K562 (cell line): ENCODE measurements around the gene RSF1. TPM values are rescaled to one million over a fixed set of nuclear protein-coding genes. Genes with fewer than 3 reads are reported as not detected.

Experiments used
- ATAC-seq: fragments of 200-7000 bp; cut with Tn5 transposase; 3 replicates; pipeline ENCODE4 v1.9.1; 2020; ENCODE audit warnings: moderate library complexity
- BruUV-seq: library from RNA; stranded (reverse); fragments of 400-500 nt; replicated peaks from 2 replicates; lab custom pipeline; 2021; lab: Mats Ljungman, UMichigan
- CTCF ChIA-PET: fragments of 300-600 bp; formaldehyde crosslinking; extraction: SDS; loops from one replicate; lab custom pipeline; 2021; ENCODE audit warnings: low intra/inter-chr PET ratio; lab: Yijun Ruan, JAX
- POLR2A ChIA-PET: fragments of 300-600, 350-650 bp; sonication (Branson Sonifier 250); formaldehyde crosslinking; extraction: SDS; loops from one replicate; lab custom pipeline; 2021; ENCODE audit warnings: antibody characterized with exemption, inconsistent platforms; lab: Yijun Ruan, JAX
- DNase-seq, 4 experiments: peaks; one replicate each; pipeline versions ENCODE4 v3.0.0 to v3.0.0-alpha.2; 2011 to 2018; ENCODE audit warnings: low spot score in 3 of 4, mixed read lengths in 3 of 4; ENCODE audit errors: extremely low read depth in 1 of 4
- FAIRE-seq: peaks from 2 replicates; lab custom pipeline; 2011; peaks lifted over from hg19 to GRCh38; lab: Jason Lieb, UNC
- H2AFZ ChIP-seq: 2 replicates; pipeline ENCODE4 v1.6.0; 2011; ENCODE audit warnings: low read depth, low read length, control low read depth, inconsistent platforms
- H3K27ac ChIP-seq: fragments of 200-600 bp; 3 replicates; pipeline ENCODE4 v1.8.0; 2011; ENCODE audit warnings: low read depth, mild to moderate bottlenecking, control low read depth, inconsistent platforms, low read length, moderate library complexity, mixed read lengths; ENCODE audit errors: extremely low read depth
- H3K27me3 ChIP-seq, 2 experiments: fragments of 300-600 bp in 1 of 2; 2 replicates in 1 of 2; 3 replicates in 1 of 2; pipeline versions ENCODE4 v1.6.0 to v1.8.0; 2011; ENCODE audit warnings: inconsistent platforms in 2 of 2, low read length in 2 of 2, mild to moderate bottlenecking in 1 of 2, mixed read lengths in 1 of 2, moderate library complexity in 1 of 2; ENCODE audit not compliant: control insufficient read depth in 2 of 2, insufficient read depth in 2 of 2
- H3K36me3 ChIP-seq: fragments of 300-600 bp; 3 replicates; pipeline ENCODE4 v1.8.0; 2011; ENCODE audit warnings: mild to moderate bottlenecking, low read length, inconsistent platforms; ENCODE audit not compliant: control insufficient read depth, insufficient read depth
- H3K4me1 ChIP-seq, 2 experiments: fragments of 200-600 bp in 1 of 2; replicated peaks in 1 of 2; 2 replicates in 1 of 2; 3 replicates in 1 of 2; pipeline versions ENCODE4 v1.5.1 to v1.8.0; 2011; ENCODE audit warnings: inconsistent platforms in 2 of 2, low read length in 2 of 2, mild to moderate bottlenecking in 1 of 2, mixed read lengths in 1 of 2, moderate library complexity in 1 of 2; ENCODE audit not compliant: control insufficient read depth in 2 of 2, insufficient read depth in 2 of 2
- H3K4me2 ChIP-seq: 2 replicates; pipeline ENCODE4 v1.6.1; 2011; ENCODE audit warnings: low read length, control low read depth, inconsistent platforms, mixed read lengths; ENCODE audit not compliant: insufficient read depth
- H3K4me3 ChIP-seq: fragments of 200-600 bp; sonication (generic), shearing (Covaris generic); 2 replicates; pipeline ENCODE4 v1.5.1; 2016; ENCODE audit warnings: control low read depth, inconsistent platforms
- H3K79me2 ChIP-seq: fragments of 200-600 bp; 3 replicates; pipeline ENCODE4 v1.8.0; 2011; ENCODE audit warnings: low read length, inconsistent platforms; ENCODE audit not compliant: control insufficient read depth, insufficient read depth
- H3K9ac ChIP-seq, 2 experiments: 2 replicates each; pipeline versions ENCODE4 v1.6.0 to v1.6.1; 2011; ENCODE audit warnings: low read depth in 2 of 2, low read length in 2 of 2, control low read depth in 1 of 2, inconsistent platforms in 1 of 2, mild to moderate bottlenecking in 1 of 2, mixed read lengths in 1 of 2; ENCODE audit not compliant: insufficient read depth in 1 of 2
- H3K9me1 ChIP-seq: one replicate; pipeline ENCODE4 v1.6.0; 2011; ENCODE audit warnings: inconsistent platforms, mild to moderate bottlenecking, low read length, moderate library complexity; ENCODE audit not compliant: control insufficient read depth, insufficient read depth
- H3K9me3 ChIP-seq: replicated peaks from 2 replicates; pipeline ENCODE4 v1.5.1; 2011; ENCODE audit warnings: low read depth, low read length, inconsistent platforms; ENCODE audit not compliant: control insufficient read depth, insufficient read depth
- H4K20me1 ChIP-seq: replicated peaks from 2 replicates; pipeline ENCODE4 v1.6.1; 2011; ENCODE audit warnings: low read length, inconsistent platforms, mixed read lengths; ENCODE audit not compliant: control insufficient read depth, insufficient read depth
- ADNP ChIP-seq: fragments of 200-800 bp; sonication (Bioruptor generic); IDR thresholded peaks from 2 replicates; pipeline ENCODE4 v1.6.1; 2016; ENCODE audit warnings: missing genetic modification characterization, missing compliant biosample characterization
- BRCA1 ChIP-seq, 2 experiments: fragments of 450-650 bp in 1 of 2; sonication (generic) in 1 of 2; formaldehyde crosslinking in 1 of 2; IDR thresholded peaks; 2 replicates each; pipeline versions ENCODE4 v1.5.0 to v1.6.1; 2017 to 2020; ENCODE audit warnings: mild to moderate bottlenecking in 1 of 2, missing genetic modification reagents in 1 of 2
- IFI16 ChIP-seq: fragments of 250-450 bp; sonication (Bioruptor Pico); IDR thresholded peaks from 2 replicates; pipeline ENCODE4 v2.1.2; 2022; ENCODE audit warnings: mild to moderate bottlenecking, inconsistent platforms
- NFE2 ChIP-seq: IDR thresholded peaks from 2 replicates; pipeline ENCODE4 v1.6.1; 2014; ENCODE audit warnings: antibody characterized with exemption, low read depth
- PHF21A ChIP-seq: fragments of 450-650 bp; IDR thresholded peaks from 2 replicates; pipeline ENCODE4 v1.6.1; 2017; ENCODE audit warnings: low read depth, borderline replicate concordance
- PML ChIP-seq: IDR thresholded peaks from 2 replicates; pipeline ENCODE4 v1.6.1; 2012; ENCODE audit warnings: low read length, inconsistent platforms
- POLR2B ChIP-seq: fragments of 450-650 bp; IDR thresholded peaks from 2 replicates; pipeline ENCODE4 v1.6.1; 2018; ENCODE audit warnings: low read depth; ENCODE audit not compliant: partially characterized antibody
- POLR2G ChIP-seq: fragments of 200-400 bp; formaldehyde crosslinking; IDR thresholded peaks from 2 replicates; pipeline ENCODE4 v1.6.1; 2017; ENCODE audit warnings: low read depth, mild to moderate bottlenecking, antibody characterized with exemption, low read length, moderate library complexity
- POLR3G ChIP-seq: IDR thresholded peaks from 2 replicates; pipeline ENCODE4 v1.6.1; 2011; ENCODE audit not compliant: insufficient read length, insufficient replicate concordance; ENCODE audit errors: extremely low read depth
- RBM22 ChIP-seq: fragments of 200-400 bp; formaldehyde crosslinking; IDR thresholded peaks from 2 replicates; pipeline ENCODE4 v1.6.1; 2018; ENCODE audit warnings: low read length, low read depth; ENCODE audit not compliant: poor library complexity, severe bottlenecking
- WGBS: fragments of 100-300 bp; shearing (Covaris generic); methylation state at CpG from one replicate; pipeline ENCODE4 v1.1.6; 2016; ENCODE audit warnings: low coverage, mixed read lengths; ENCODE audit not compliant: insufficient coverage; ENCODE audit errors: missing lambda C conversion rate; 5-methylcytosine and 5-hydroxymethylcytosine counted together
- in situ Hi-C: fragments of 300-500 bp; cut with MboI; formaldehyde crosslinking; loops from 4 replicates; pipeline ENCODE4 v1.15.0; 2018; ENCODE audit warnings: inconsistent platforms, mixed read lengths
- intact Hi-C: fragments of 100-400 bp; cut with micrococcal nuclease; formaldehyde crosslinking; loops from 2 replicates; pipeline ENCODE4 v1.14.2; 2022
- polyA plus RNA-seq, 8 experiments: library from polyadenylated mRNA; depleted of rRNA in 4 of 8; stranded (reverse) in 5 of 8; unstranded in 3 of 8; fragments of >200 nt; fragmentation: Nextera tagmentation in 2 of 8; fragmentation: Illumina TruSeq in 1 of 8; extraction: Ambion mirVana in 2 of 8; extraction: Trizol in 1 of 8; gene quantifications; 2 replicates each; pipeline versions ENCODE4 v1.2.1 to v1.2.3, GENCODE V29; 2011 to 2014; ENCODE audit warnings: inconsistent platforms in 1 of 8, missing spikeins in 1 of 8
- total RNA-seq, 7 experiments: library from RNA; depleted of rRNA in 6 of 7; stranded (reverse); fragments of >200 nt in 6 of 7; fragmentation: Illumina TruSeq in 2 of 7; extraction: Trizol in 2 of 7; gene quantifications; 2 replicates each; pipeline versions ENCODE4 v1.2.1 to v1.2.3, GENCODE V29; 2011 to 2021; ENCODE audit warnings: low replicate concordance in 1 of 7
- TF ChIP-seq, protein P1 (sequence below): fragments of 450-650 bp; formaldehyde crosslinking; IDR thresholded peaks from 2 replicates; pipeline ENCODE4 v1.4.0; 2020; ENCODE audit warnings: mild to moderate bottlenecking, moderate library complexity

RSF1 gene
- total and polyA plus RNA-seq, 9 of the 15 experiments (the other 6 are each of a cell fraction or from before 2014, with no cell fraction given), result 9.7 to 63.6 (median 42.8) TPM

DNA sequence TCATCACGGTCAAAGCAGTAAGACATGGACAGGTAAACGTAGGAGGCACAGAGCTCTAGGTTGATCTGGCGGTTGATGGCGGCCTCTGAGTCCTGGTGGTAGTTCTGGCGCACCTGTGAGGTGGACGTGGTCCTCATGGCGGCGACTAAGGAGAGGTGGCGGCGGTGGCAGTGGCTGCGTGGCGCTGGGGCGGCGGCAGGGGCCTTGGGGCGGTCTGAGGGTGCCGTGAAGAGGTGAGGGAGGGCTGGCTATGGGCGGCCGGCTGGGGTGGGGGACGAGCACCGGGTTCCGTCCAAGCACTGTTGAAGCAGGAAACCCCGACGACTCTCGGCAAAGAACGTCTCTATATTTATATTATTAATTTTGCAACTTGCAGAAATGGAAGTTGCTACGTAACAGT is 85.6 kb downstream of the RSF1 start:
- Histone ChIP-seq H2AFZ (no peak overlapping the region), H3K9ac (no peak overlapping the region), H3K4me2 (no peak overlapping the region), H3K4me1 (no peaks in the 10 kb centered on the region), H3K4me3 (no peak overlapping the region), H3K79me2 (no peaks in the 10 kb centered on the region), H4K20me1 (no peaks in the 10 kb centered on the region), H3K9me3 (peaks cover 4% of the 10 kb centered on the region; the same call in 1 of the 2 replicates), H3K27me3 (no peaks in the 10 kb centered on the region), H3K27ac (no peak overlapping the region), H3K9me1 (no peaks in the 10 kb centered on the region), H3K36me3 (peaks cover 23% of the 10 kb centered on the region)
- FAIRE-seq (no peak), DNase-seq (no peak), ATAC-seq (no peak)
- ChIA-PET POLR2A (interaction anchor here (0.6 kb wide), 1 partner anchor 18 kb away, joined by 3 read pairs; no protein-coding TSS in a partner anchor), CTCF (no interaction called here)
- TF ChIP-seq RBM22, result peak; percentile 76
- no peak for TF ChIP-seq POLR2B
- 93% methylated on average over 21 of the region's 26 CpGs for WGBS
- intact Hi-C loops, result no loop called here
- BruUV-seq, result no TSS peak
- in situ Hi-C loops, result no loop called here

DNA sequence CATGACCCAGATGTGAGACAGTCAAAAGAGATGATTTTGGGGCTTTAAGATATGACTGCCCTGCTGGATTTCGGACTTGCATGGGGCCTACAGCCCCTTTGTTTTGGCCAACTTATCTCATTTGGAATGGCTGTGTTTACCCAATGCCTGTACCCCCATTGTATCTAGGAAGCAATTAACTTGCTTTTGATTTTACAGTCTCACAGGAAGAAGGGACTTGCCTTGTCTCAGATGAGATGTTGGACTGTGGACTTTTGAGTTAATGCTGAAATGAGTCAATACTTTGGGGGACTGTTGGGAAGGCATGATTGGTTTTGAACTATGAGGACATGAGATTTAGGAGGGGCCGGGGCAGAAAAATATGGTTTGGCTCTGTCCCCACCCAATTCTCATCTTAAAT is 88.4 kb downstream of the RSF1 start:
- 86% methylated on average over 2 of the region's 2 CpGs for WGBS

More for the DNA sequence above, 88.4 kb downstream of the RSF1 start:
- no peaks in the 10 kb centered on the region for H3K79me2 ChIP-seq
- DNase-seq (no peak), ATAC-seq (no peak), FAIRE-seq (no peak)
- ChIA-PET CTCF (no interaction called here), POLR2A (no interaction called here)
- H3K4me1 ChIP-seq, result no peaks in the 10 kb centered on the region
- H2AFZ ChIP-seq, result no peak overlapping the region
- intact Hi-C loops (no loop called here), in situ Hi-C loops (no loop called here)
- H3K9me3 ChIP-seq, result peaks cover 4% of the 10 kb centered on the region; the same call in 1 of the 2 replicates
- peaks cover 14% of the 10 kb centered on the region for H3K36me3 ChIP-seq
- no peaks in the 10 kb centered on the region for H4K20me1 ChIP-seq
- H3K9me1 ChIP-seq, result no peaks in the 10 kb centered on the region
- H3K4me2 ChIP-seq, result no peak overlapping the region
- TF ChIP-seq PML (no peak), PHF21A (no peak), BRCA1 (IDR thresholded peaks at IDR 0.05) (no peak), BRCA1 (CRISPR knock-in tag; IDR thresholded peaks at IDR 0.05) (no peak), POLR2G (no peak), ADNP (no peak), IFI16 (no peak), POLR3G (no peak), NFE2 (no peak)
- TF ChIP-seq, protein P1, sequence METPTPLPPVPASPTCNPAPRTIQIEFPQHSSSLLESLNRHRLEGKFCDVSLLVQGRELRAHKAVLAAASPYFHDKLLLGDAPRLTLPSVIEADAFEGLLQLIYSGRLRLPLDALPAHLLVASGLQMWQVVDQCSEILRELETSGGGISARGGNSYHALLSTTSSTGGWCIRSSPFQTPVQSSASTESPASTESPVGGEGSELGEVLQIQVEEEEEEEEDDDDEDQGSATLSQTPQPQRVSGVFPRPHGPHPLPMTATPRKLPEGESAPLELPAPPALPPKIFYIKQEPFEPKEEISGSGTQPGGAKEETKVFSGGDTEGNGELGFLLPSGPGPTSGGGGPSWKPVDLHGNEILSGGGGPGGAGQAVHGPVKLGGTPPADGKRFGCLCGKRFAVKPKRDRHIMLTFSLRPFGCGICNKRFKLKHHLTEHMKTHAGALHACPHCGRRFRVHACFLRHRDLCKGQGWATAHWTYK (CRISPR knock-in tag), result no peak
- H3K27ac ChIP-seq, result no peak overlapping the region
- no peaks in the 10 kb centered on the region for H3K27me3 ChIP-seq
- H3K4me3 ChIP-seq, result no peak overlapping the region
- no TSS peak for BruUV-seq
- H3K9ac ChIP-seq, result no peak overlapping the region
